K562 (cell line): Measurements from ENCODE around the gene RCOR3. TPM values are rescaled to one million over a fixed set of nuclear protein-coding genes. Genes with fewer than 3 reads are reported as not detected.

ENCODE experiments used
- ARNT ChIP-seq, 2 experiments: fragments of 450-650 bp; IDR thresholded peaks; 2 replicates each; pipeline ENCODE4 v1.6.1; 2016; ENCODE audit warnings: mild to moderate bottlenecking in 1 of 2
- ESRRA ChIP-seq: fragments of 450-650 bp; IDR thresholded peaks from 2 replicates; pipeline ENCODE4 v1.6.1; 2014; ENCODE audit warnings: low read depth, mild to moderate bottlenecking, moderate library complexity, borderline replicate concordance
- GTF2E2 ChIP-seq: fragments of 200-800 bp; sonication (Bioruptor generic); IDR thresholded peaks from 2 replicates; pipeline ENCODE4 v1.6.1; 2016; ENCODE audit warnings: missing genetic modification characterization, missing compliant biosample characterization
- ILF3 ChIP-seq: fragments of 450-650 bp; IDR thresholded peaks from 2 replicates; pipeline ENCODE4 v1.6.1; 2018; ENCODE audit warnings: antibody characterized with exemption, mild to moderate bottlenecking, moderate library complexity, borderline replicate concordance
- MEF2D ChIP-seq: conservative IDR thresholded peaks from 2 replicates; pipeline ENCODE4 v1.6.1; 2016; ENCODE audit warnings: low read depth, missing genetic modification characterization, missing compliant biosample characterization
- NBN ChIP-seq: fragments of 450-650 bp; IDR thresholded peaks from 2 replicates; pipeline ENCODE4 v1.6.1; 2016; ENCODE audit warnings: low read depth, mild to moderate bottlenecking
- NCOR1 ChIP-seq: fragments of 450-650 bp; IDR thresholded peaks from 2 replicates; pipeline ENCODE4 v1.6.1; 2016; ENCODE audit warnings: mild to moderate bottlenecking, moderate library complexity
- NELFE ChIP-seq: IDR thresholded peaks from 2 replicates; pipeline ENCODE4 v1.6.1; 2011; ENCODE audit warnings: mild to moderate bottlenecking; ENCODE audit not compliant: insufficient read depth, insufficient read length
- NFATC3 ChIP-seq: fragments of 450-650 bp; IDR thresholded peaks from 2 replicates; pipeline ENCODE4 v1.6.1; 2017; ENCODE audit warnings: mild to moderate bottlenecking
- PATZ1 ChIP-seq: fragments of 250-450 bp; sonication (Bioruptor Pico); IDR thresholded peaks from 2 replicates; pipeline ENCODE4 v1.5.0; 2020; ENCODE audit warnings: mild to moderate bottlenecking, borderline replicate concordance
- POLR2A ChIP-seq: fragments of 450-650 bp; conservative IDR thresholded peaks from 2 replicates; pipeline ENCODE4 v1.6.1; 2016
- THRA ChIP-seq: fragments of 450-650 bp; IDR thresholded peaks from 2 replicates; pipeline ENCODE4 v1.6.1; 2017; ENCODE audit warnings: mild to moderate bottlenecking, moderate library complexity
- ZFX ChIP-seq: sonication (generic); formaldehyde crosslinking; IDR thresholded peaks from 2 replicates; pipeline ENCODE4 v1.8.0; 2022; ENCODE audit warnings: mild to moderate bottlenecking, missing genetic modification reagents, moderate library complexity
- ZHX1 ChIP-seq: fragments of 150-350 bp; conservative IDR thresholded peaks from 2 replicates; pipeline ENCODE4 v1.6.1; 2014; ENCODE audit warnings: low read length
- polyA plus RNA-seq, 8 experiments: library from polyadenylated mRNA; depleted of rRNA in 4 of 8; stranded (reverse) in 5 of 8; unstranded in 3 of 8; fragments of >200 nt; fragmentation: Nextera tagmentation in 2 of 8; fragmentation: Illumina TruSeq in 1 of 8; extraction: Ambion mirVana in 2 of 8; extraction: Trizol in 1 of 8; gene quantifications; 2 replicates each; pipeline versions ENCODE4 v1.2.1 to v1.2.3, GENCODE V29; 2011 to 2014; ENCODE audit warnings: inconsistent platforms in 1 of 8, missing spikeins in 1 of 8
- total RNA-seq, 7 experiments: library from RNA; depleted of rRNA in 6 of 7; stranded (reverse); fragments of >200 nt in 6 of 7; fragmentation: Illumina TruSeq in 2 of 7; extraction: Trizol in 2 of 7; gene quantifications; 2 replicates each; pipeline versions ENCODE4 v1.2.1 to v1.2.3, GENCODE V29; 2011 to 2021; ENCODE audit warnings: low replicate concordance in 1 of 7
- TF ChIP-seq, protein P1 (sequence below): fragments of 250-450 bp; sonication (Bioruptor Pico); IDR thresholded peaks from 2 replicates; pipeline ENCODE4 v1.9.0; 2021; ENCODE audit warnings: mild to moderate bottlenecking, inconsistent platforms

Gene RCOR3
- total and polyA plus RNA-seq, 9 of the 15 experiments (the other 6 are each of a cell fraction or from before 2014, with no cell fraction given): 9.7 to 42.7 (median 29.5) TPM

GRCh38 chr1:211258756-211259637, at the start of gene RCOR3 (continued):
- TF ChIP-seq ZHX1 (peak; percentile 49; the same call in 1 of the 2 replicates), THRA (no peak), GTF2E2 (peak; percentile 81; the same call in 1 of the 2 replicates), MEF2D (tag) (0 out of 2 replicates have a peak, but pooled peaks have one; percentile 40), ARNT (IDR thresholded peaks at IDR 0.05) (0 out of 4 replicates have a peak, but pooled peaks of 1 of the 2 experiments have one; percentile 6), ZFX (CRISPR knock-in tag) (peak; percentile 99), NELFE (peak; percentile 38), NBN (peak; percentile 87), NFATC3 (no peak), POLR2A (peak; percentile 88), PATZ1 (CRISPR knock-in tag) (peak; percentile 93; the same call in 1 of the 2 replicates), ILF3 (peak; percentile 68; the same call in 1 of the 2 replicates), ESRRA (peak; percentile 87), NCOR1 (peak; percentile 74)
- TF ChIP-seq, protein P1, sequence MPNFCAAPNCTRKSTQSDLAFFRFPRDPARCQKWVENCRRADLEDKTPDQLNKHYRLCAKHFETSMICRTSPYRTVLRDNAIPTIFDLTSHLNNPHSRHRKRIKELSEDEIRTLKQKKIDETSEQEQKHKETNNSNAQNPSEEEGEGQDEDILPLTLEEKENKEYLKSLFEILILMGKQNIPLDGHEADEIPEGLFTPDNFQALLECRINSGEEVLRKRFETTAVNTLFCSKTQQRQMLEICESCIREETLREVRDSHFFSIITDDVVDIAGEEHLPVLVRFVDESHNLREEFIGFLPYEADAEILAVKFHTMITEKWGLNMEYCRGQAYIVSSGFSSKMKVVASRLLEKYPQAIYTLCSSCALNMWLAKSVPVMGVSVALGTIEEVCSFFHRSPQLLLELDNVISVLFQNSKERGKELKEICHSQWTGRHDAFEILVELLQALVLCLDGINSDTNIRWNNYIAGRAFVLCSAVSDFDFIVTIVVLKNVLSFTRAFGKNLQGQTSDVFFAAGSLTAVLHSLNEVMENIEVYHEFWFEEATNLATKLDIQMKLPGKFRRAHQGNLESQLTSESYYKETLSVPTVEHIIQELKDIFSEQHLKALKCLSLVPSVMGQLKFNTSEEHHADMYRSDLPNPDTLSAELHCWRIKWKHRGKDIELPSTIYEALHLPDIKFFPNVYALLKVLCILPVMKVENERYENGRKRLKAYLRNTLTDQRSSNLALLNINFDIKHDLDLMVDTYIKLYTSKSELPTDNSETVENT (CRISPR knock-in tag): peak; percentile 94
